Muscle of leg (tissue), 11 donors: ENCODE measurements around the gene COPS7A. TPM values are rescaled to one million over a fixed set of nuclear protein-coding genes. Genes with fewer than 3 reads are reported as not detected.

Experiments
- DNase-seq: peaks from one replicate; pipeline ENCODE4 v3.0.0; 2013
- H3K27ac ChIP-seq: one replicate; pipeline ENCODE4 v1.5.1; 2013; ENCODE audit warnings: mild to moderate bottlenecking, low read length, control low read depth
- H3K27me3 ChIP-seq: one replicate; pipeline ENCODE4 v1.6.1; 2013; ENCODE audit warnings: low read length; ENCODE audit not compliant: control insufficient read depth, insufficient read depth
- H3K36me3 ChIP-seq: one replicate; pipeline ENCODE4 v1.6.1; 2013; ENCODE audit warnings: low read length; ENCODE audit not compliant: control insufficient read depth, insufficient read depth
- H3K4me1 ChIP-seq: one replicate; pipeline ENCODE4 v1.6.1; 2013; ENCODE audit warnings: low read length; ENCODE audit not compliant: control insufficient read depth, insufficient read depth
- H3K4me3 ChIP-seq: one replicate; pipeline ENCODE4 v1.5.1; 2013; ENCODE audit warnings: low read length, control low read depth
- H3K9me3 ChIP-seq: replicated peaks from 2 replicates; pipeline ENCODE4 v1.6.1; 2013; ENCODE audit warnings: low read depth, low read length; ENCODE audit not compliant: control insufficient read depth
- WGBS: methylation state at CpG from one replicate; pipeline ENCODE4 v1.1.5; 2013; ENCODE audit warnings: missing lambda C conversion rate; ENCODE audit not compliant: insufficient coverage; 5-methylcytosine and 5-hydroxymethylcytosine counted together
- polyA plus RNA-seq, 8 donors: library from polyadenylated mRNA; unstranded; fragments of 120-200 nt; gene quantifications; one replicate each; pipeline versions ENCODE4 v1.2.1 to v1.2.3, GENCODE V29; 2013; ENCODE audit warnings: inconsistent platforms in 1 of 8, low replicate concordance in 1 of 8; ENCODE audit not compliant: insufficient read length in 8 of 8, insufficient read depth in 1 of 8
- total RNA-seq: library from RNA; stranded (reverse); fragments of 120-200 nt; gene quantifications from one replicate; pipeline ENCODE4 v1.2.4, GENCODE V29; 2013

Gene COPS7A
- total and polyA plus RNA-seq, 9 donors, result 53.6 to 68.7 (median 64.3) TPM

DNA sequence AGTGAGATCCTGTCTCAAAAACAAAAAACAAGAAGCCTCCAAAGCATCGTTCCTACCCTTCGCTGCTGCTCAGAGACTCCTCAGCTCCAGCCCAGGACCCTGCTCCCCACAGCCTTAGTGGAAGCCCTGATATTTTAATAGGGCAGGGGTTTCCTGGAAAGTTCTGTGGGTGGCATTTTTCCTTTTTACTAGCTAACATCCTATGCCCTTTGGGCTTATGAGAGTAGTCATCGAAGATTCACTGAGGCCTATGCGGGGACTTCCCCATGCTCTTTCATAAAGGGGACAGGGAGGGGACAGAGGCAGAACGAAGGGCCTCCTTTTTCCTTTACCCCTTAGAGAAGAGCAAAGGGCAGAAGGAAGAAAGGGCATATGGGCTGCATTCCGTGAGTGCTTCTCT, 56.7 kb downstream of the COPS7A start:
- 60% methylated on average over 1 of the region's 6 CpGs for WGBS
- Histone ChIP-seq H3K27ac (no peak overlapping the region), H3K36me3 (peaks cover 3% of the 10 kb centered on the region), H3K4me1 (peaks cover 24% of the 10 kb centered on the region), H3K4me3 (no peak overlapping the region), H3K9me3 (no peaks in the 10 kb centered on the region), H3K27me3 (no peaks in the 10 kb centered on the region)
- DNase-seq, result no peak

Other genes starting within 250 kb of the COPS7A start
- 179 TPM for gene MRPL51, start 230.8 kb upstream of the COPS7A start, total RNA-seq
- gene MRPL51, start 230.8 kb upstream of the COPS7A start, polyA plus RNA-seq, result 100 to 1,000 TPM; 131 to 171 (median 143) TPM
- gene NCAPD2, start 229.9 kb upstream of the COPS7A start, total RNA-seq, result 24.4 TPM
- gene NCAPD2, start 229.9 kb upstream of the COPS7A start, polyA plus RNA-seq, result 10 to 100 TPM; 28.9 to 52.0 (median 40.5) TPM
- 4,312 TPM for gene GAPDH, start 189.5 kb upstream of the COPS7A start, total RNA-seq
- gene GAPDH, start 189.5 kb upstream of the COPS7A start, polyA plus RNA-seq, result 1,000 to 10,000 TPM; 2,917 to 5,100 (median 3,934) TPM
- gene IFFO1, start 168.0 kb upstream of the COPS7A start, total RNA-seq, result 20.1 TPM
- gene IFFO1, start 168.0 kb upstream of the COPS7A start, polyA plus RNA-seq, result 10 to 100 TPM; 26.2 to 40.4 (median 34.7) TPM
- 23.1 TPM for gene NOP2, start 155.8 kb upstream of the COPS7A start, total RNA-seq
- gene NOP2, start 155.8 kb upstream of the COPS7A start, polyA plus RNA-seq, result 10 to 100 TPM; 19.2 to 33.1 (median 26.1) TPM
- gene CHD4, start 116.7 kb upstream of the COPS7A start, total RNA-seq, result 142 TPM
- gene CHD4, start 116.7 kb upstream of the COPS7A start, polyA plus RNA-seq, result 100 to 1,000 TPM; 138 to 193 (median 174) TPM
- gene LPAR5, start 88.1 kb upstream of the COPS7A start, total RNA-seq, result 0.58 TPM
- 1 to 10 TPM; 1.0 to 2.9 (median 1.6) TPM for gene LPAR5, start 88.1 kb upstream of the COPS7A start, polyA plus RNA-seq
- gene ACRBP, start 76.6 kb upstream of the COPS7A start, total RNA-seq, result 1.4 TPM
- gene ACRBP, start 76.6 kb upstream of the COPS7A start, polyA plus RNA-seq, result 1 to 10 TPM; 1.7 to 4.3 (median 2.3) TPM
- gene ING4, start 60.9 kb upstream of the COPS7A start, total RNA-seq, result 59.5 TPM
- 10 to 100 TPM; 45.9 to 59.9 (median 54.3) TPM for gene ING4, start 60.9 kb upstream of the COPS7A start, polyA plus RNA-seq
- gene ZNF384, start 34.7 kb upstream of the COPS7A start, total RNA-seq, result 18.2 TPM
- gene ZNF384, start 34.7 kb upstream of the COPS7A start, polyA plus RNA-seq, result 10 to 100 TPM; 36.9 to 57.9 (median 49.7) TPM
- gene PIANP, start 23.2 kb upstream of the COPS7A start, total RNA-seq, result 0.49 TPM
- 1 to 10 TPM; 2.4 to 8.4 (median 5.6) TPM for gene PIANP, start 23.2 kb upstream of the COPS7A start, polyA plus RNA-seq
- gene MLF2, start 29.1 kb downstream of the COPS7A start, total RNA-seq, result 88.2 TPM
- gene MLF2, start 29.1 kb downstream of the COPS7A start, polyA plus RNA-seq, result 100 to 1,000 TPM; 122 to 161 (median 148) TPM
- 87.5 TPM for gene PTMS, start 42.3 kb downstream of the COPS7A start, total RNA-seq
- 100 to 1,000 TPM; 362 to 529 (median 482) TPM for gene PTMS, start 42.3 kb downstream of the COPS7A start, polyA plus RNA-seq
- gene LAG3, start 48.5 kb downstream of the COPS7A start, total RNA-seq, result 0.18 TPM
- 1 to 10 TPM in 3 of 8 donors, under 1 TPM in 5; 0.42 to 1.2 (median 0.67) TPM for gene LAG3, start 48.5 kb downstream of the COPS7A start, polyA plus RNA-seq
- gene CD4, start 65.5 kb downstream of the COPS7A start, total RNA-seq, result 3.1 TPM
- gene CD4, start 65.5 kb downstream of the COPS7A start, polyA plus RNA-seq, result 1 to 10 TPM; 5.0 to 9.7 (median 7.0) TPM
- 11.3 TPM for gene GPR162, start 97.8 kb downstream of the COPS7A start, total RNA-seq
- 10 to 100 TPM; 16.3 to 27.3 (median 20.6) TPM for gene GPR162, start 97.8 kb downstream of the COPS7A start, polyA plus RNA-seq
- gene P3H3, start 104.4 kb downstream of the COPS7A start, total RNA-seq, result 23.1 TPM
- gene P3H3, start 104.4 kb downstream of the COPS7A start, polyA plus RNA-seq, result 10 to 100 TPM; 33.6 to 70.5 (median 46.5) TPM
- 4.7 TPM for gene GNB3, start 116.9 kb downstream of the COPS7A start, total RNA-seq
- gene GNB3, start 116.9 kb downstream of the COPS7A start, polyA plus RNA-seq, result 10 to 100 TPM; 12.9 to 41.7 (median 22.8) TPM
- gene CDCA3, start 127.2 kb downstream of the COPS7A start, total RNA-seq, result 14.0 TPM
- gene CDCA3, start 127.2 kb downstream of the COPS7A start, polyA plus RNA-seq, result 10 to 100 TPM; 16.4 to 27.6 (median 21.3) TPM
- 60.2 TPM for gene USP5, start 128.1 kb downstream of the COPS7A start, total RNA-seq
- 10 to 100 TPM; 56.2 to 73.9 (median 65.9) TPM for gene USP5, start 128.1 kb downstream of the COPS7A start, polyA plus RNA-seq
- 1,287 TPM for gene TPI1, start 143.5 kb downstream of the COPS7A start, total RNA-seq
- gene TPI1, start 143.5 kb downstream of the COPS7A start, polyA plus RNA-seq, result 1,000 to 10,000 TPM in 1 of 8 donors, 100 to 1,000 TPM in 7; 707 to 1,049 (median 940) TPM
- gene SPSB2, start 149.3 kb downstream of the COPS7A start, total RNA-seq, result 3.2 TPM
- 1 to 10 TPM; 3.9 to 8.4 (median 6.8) TPM for gene SPSB2, start 149.3 kb downstream of the COPS7A start, polyA plus RNA-seq
- gene LRRC23, start 180.8 kb downstream of the COPS7A start, total RNA-seq, result 5.7 TPM
- 10 to 100 TPM in 5 of 8 donors, 1 to 10 TPM in 3; 6.8 to 13.7 (median 11.0) TPM for gene LRRC23, start 180.8 kb downstream of the COPS7A start, polyA plus RNA-seq
- 4.3 TPM for gene ENO2, start 190.5 kb downstream of the COPS7A start, total RNA-seq
- 10 to 100 TPM in 1 of 8 donors, 1 to 10 TPM in 7; 6.4 to 10.2 (median 7.5) TPM for gene ENO2, start 190.5 kb downstream of the COPS7A start, polyA plus RNA-seq
- gene ATN1, start 203.9 kb downstream of the COPS7A start, total RNA-seq, result 11.1 TPM
- gene ATN1, start 203.9 kb downstream of the COPS7A start, polyA plus RNA-seq, result 100 to 1,000 TPM in 1 of 8 donors, 10 to 100 TPM in 7; 65.4 to 101 (median 90.2) TPM
- gene RNU7-1, start 219.8 kb downstream of the COPS7A start, total RNA-seq, result not detected
- gene RNU7-1, start 219.8 kb downstream of the COPS7A start, polyA plus RNA-seq, result not detected
- 350 TPM for gene C12orf57, start 220.0 kb downstream of the COPS7A start, total RNA-seq
- gene C12orf57, start 220.0 kb downstream of the COPS7A start, polyA plus RNA-seq, result 100 to 1,000 TPM; 135 to 200 (median 182) TPM
- 5.8 TPM for gene PTPN6, start 227.3 kb downstream of the COPS7A start, total RNA-seq
- gene PTPN6, start 227.3 kb downstream of the COPS7A start, polyA plus RNA-seq, result 1 to 10 TPM; 4.0 to 8.1 (median 6.0) TPM
- 301 TPM for gene PHB2, start 246.6 kb downstream of the COPS7A start, total RNA-seq
- 100 to 1,000 TPM; 285 to 322 (median 310) TPM for gene PHB2, start 246.6 kb downstream of the COPS7A start, polyA plus RNA-seq
- 38.0 TPM for gene EMG1, start 246.9 kb downstream of the COPS7A start, total RNA-seq
- 10 to 100 TPM; 27.6 to 32.9 (median 30.6) TPM for gene EMG1, start 246.9 kb downstream of the COPS7A start, polyA plus RNA-seq